Uterus (tissue), 2 donors: Measurements from ENCODE around the gene POU5F2.

ENCODE experiments used
- POLR2A ChIP-seq, 2 donors: fragments of 450-650 bp; IDR thresholded peaks; one replicate each; pipeline ENCODE4 v1.6.1; 2016; ENCODE audit warnings: antibody characterized with exemption in 2 of 2, mild to moderate bottlenecking in 1 of 2, moderate library complexity in 1 of 2
- TF ChIP-seq, protein P1 (sequence below), 4 experiments: fragments of 200-600 bp in 2 of 4; fragments of 450-650 bp in 2 of 4; sonication (generic) in 2 of 4; IDR thresholded peaks; one replicate each; pipeline ENCODE4 v1.5.1; 2016 to 2019; ENCODE audit warnings: antibody characterized with exemption in 4 of 4, mild to moderate bottlenecking in 2 of 4, moderate library complexity in 1 of 4

DNA sequence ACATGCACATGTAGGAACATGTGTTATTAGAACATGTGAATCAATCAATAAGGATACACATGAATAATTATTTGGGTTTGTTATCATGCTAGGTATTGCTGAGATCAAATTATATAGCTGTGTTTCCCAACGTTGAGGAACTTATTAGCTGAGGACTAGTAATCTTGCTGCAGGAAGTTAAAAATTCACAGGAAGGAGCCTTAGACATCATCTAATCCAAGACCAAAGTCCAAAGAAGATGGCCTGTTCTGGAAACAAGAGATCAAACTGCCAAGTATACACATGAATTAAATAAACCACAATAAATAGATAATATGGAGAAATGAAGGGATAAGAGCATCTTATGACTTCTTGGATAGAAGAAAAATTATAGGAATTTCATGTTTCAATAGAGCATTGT, 19.9 kb downstream of the POU5F2 start:
- TF ChIP-seq, protein P1, sequence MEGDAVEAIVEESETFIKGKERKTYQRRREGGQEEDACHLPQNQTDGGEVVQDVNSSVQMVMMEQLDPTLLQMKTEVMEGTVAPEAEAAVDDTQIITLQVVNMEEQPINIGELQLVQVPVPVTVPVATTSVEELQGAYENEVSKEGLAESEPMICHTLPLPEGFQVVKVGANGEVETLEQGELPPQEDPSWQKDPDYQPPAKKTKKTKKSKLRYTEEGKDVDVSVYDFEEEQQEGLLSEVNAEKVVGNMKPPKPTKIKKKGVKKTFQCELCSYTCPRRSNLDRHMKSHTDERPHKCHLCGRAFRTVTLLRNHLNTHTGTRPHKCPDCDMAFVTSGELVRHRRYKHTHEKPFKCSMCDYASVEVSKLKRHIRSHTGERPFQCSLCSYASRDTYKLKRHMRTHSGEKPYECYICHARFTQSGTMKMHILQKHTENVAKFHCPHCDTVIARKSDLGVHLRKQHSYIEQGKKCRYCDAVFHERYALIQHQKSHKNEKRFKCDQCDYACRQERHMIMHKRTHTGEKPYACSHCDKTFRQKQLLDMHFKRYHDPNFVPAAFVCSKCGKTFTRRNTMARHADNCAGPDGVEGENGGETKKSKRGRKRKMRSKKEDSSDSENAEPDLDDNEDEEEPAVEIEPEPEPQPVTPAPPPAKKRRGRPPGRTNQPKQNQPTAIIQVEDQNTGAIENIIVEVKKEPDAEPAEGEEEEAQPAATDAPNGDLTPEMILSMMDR (IDR thresholded peaks at IDR 0.05), result no peak
- no peak for TF ChIP-seq POLR2A (IDR thresholded peaks at IDR 0.05)
